Epithelial cell of proximal tubule (primary cell): ENCODE data around the gene HS6ST3. TPM values are rescaled to one million over a fixed set of nuclear protein-coding genes. Genes with fewer than 3 reads are reported as not detected.

ENCODE experiments used
- DNase-seq: peaks from one replicate; pipeline ENCODE4 v3.0.0-alpha.2; 2011; ENCODE audit warnings: low read depth
- H3K4me3 ChIP-seq: 2 replicates; pipeline ENCODE4 v1.5.1; 2011; ENCODE audit warnings: low read depth, mild to moderate bottlenecking, low read length
- CTCF ChIP-seq: conservative IDR thresholded peaks from 2 replicates; pipeline ENCODE4 v1.5.1; 2012; ENCODE audit warnings: low read depth, mild to moderate bottlenecking, low read length
- total RNA-seq: library from RNA; depleted of rRNA; stranded (reverse); fragments of >200 nt; gene quantifications from 2 replicates; pipeline ENCODE4 v1.2.3, GENCODE V29; 2015

Gene HS6ST3
- total RNA-seq, 1 donor from 2014 or later: 0.29 TPM

GRCh38 chr13:96728463-96728862 lies 638.6 kb downstream of the HS6ST3 start:
- TF ChIP-seq CTCF: no peak
- no peak for DNase-seq
- no peak overlapping the region for H3K4me3 ChIP-seq

GRCh38 chr13:96730676-96731075 lies 640.8 kb downstream of the HS6ST3 start:
- no peak for DNase-seq

DNA sequence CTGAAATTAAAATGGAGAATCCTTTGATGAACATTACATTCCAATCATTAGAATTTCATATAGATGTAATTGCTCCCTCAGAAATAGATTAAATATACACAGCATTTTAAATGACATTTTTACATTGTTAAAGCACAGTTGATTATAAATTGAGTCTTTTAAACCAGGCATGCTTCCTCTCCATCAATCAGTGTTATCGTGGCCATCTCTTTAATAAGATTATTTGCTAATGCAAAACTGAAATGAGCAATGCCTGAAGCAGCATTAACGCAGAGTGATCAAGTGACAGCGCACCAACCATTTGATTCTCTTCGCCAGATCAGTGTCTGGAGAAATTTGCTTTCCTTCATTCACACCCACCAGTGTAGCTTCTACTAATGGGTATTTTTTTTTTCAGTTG lies 644.6 kb downstream of the HS6ST3 start:
- no peak overlapping the region for H3K4me3 ChIP-seq
- no peak for TF ChIP-seq CTCF
- DNase-seq: no peak

More at GRCh38 chr13:96730676-96731075, 640.8 kb downstream of the HS6ST3 start:
- no peak for TF ChIP-seq CTCF
- no peak overlapping the region for H3K4me3 ChIP-seq

GRCh38 chr13:96741779-96742178 lies 651.9 kb downstream of the HS6ST3 start:
- no peak for DNase-seq
- H3K4me3 ChIP-seq: no peak overlapping the region
- TF ChIP-seq CTCF: no peak

- TF ChIP-seq CTCF: no peak
- no peak for DNase-seq
- H3K4me3 ChIP-seq: no peak overlapping the region
Measured at GRCh38 chr13:96743296-96744089, 653.6 kb downstream of the HS6ST3 start.

DNA sequence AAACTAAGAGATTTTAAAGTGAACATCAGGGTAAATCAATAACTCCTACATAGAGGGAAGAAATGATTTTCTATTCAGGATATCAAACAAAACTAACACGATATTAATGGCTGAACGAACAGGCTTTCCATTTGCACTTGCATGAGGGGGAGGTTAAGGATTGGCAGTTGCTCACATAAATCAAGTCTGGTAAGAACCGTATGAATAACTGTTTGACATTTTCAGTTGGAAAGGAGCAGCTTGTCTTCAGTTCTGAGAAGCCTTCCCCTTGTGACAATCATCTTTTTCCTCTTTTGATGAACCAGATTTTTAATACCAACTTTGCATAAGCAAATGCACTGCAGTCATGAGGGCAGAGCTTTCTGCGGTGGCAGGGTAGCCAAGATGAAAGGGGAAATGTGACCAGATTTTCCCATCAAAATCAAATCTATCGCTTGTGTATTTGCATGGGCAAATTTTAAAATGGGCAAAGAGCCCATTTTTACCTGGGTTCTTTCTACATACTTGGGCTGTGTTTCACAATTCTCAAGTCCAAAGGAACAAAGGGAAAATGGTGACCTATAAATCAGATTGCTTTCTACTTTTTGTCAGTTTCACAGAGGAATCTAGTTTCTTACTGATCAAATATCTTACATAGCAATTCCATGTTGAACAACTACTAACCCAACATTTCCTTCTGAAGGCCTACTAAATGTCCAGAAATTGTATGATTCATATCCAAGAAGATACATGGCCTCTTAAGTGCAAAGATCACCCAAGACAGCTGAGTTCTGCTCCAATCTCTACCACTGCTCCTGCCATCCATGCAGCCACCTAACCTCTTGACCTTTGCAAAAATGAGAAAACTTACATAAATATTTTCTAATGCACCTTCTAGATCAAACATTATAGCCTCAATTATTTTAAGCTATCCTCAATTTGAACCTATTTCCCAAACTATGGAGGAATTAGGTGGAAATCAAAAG lies 654.7 kb downstream of the HS6ST3 start:
- no peak for DNase-seq
- TF ChIP-seq CTCF: no peak
- H3K4me3 ChIP-seq: no peak overlapping the region
